ENCODE results near the gene RET.

RET gene

GRCh38 chr10:43084812-43085211, 7.9 kb downstream of the RET start:
- ChIA-PET POLR2A (no interaction called here), CTCF (no interaction called here)
- no peaks in the 10 kb centered on the region for H3K4me1 ChIP-seq (ENCODE audit: control insufficient read depth, insufficient read depth, low read length)
- no peaks in the 10 kb centered on the region for H3K36me3 ChIP-seq (ENCODE audit: control insufficient read depth in 2 of 2, insufficient read depth in 1 of 2, low read length in 2 of 2)
- no peak for TF ChIP-seq ZNF433 (tag by site-specific recombination; IDR thresholded peaks at IDR 0.05; ENCODE audit: low read depth)
- TF ChIP-seq FEZF1 (tag by site-specific recombination; IDR thresholded peaks at IDR 0.05) = no peak
- TF ChIP-seq ZNF211 (tag by site-specific recombination; IDR thresholded peaks at IDR 0.05; ENCODE audit: low read depth) = no peak
- no peak for TF ChIP-seq ZNF518A (tag by site-specific recombination; conservative IDR thresholded peaks at IDR 0.05; ENCODE audit: low read depth)
- no peak for TF ChIP-seq ZSCAN16 (tag by site-specific recombination; IDR thresholded peaks at IDR 0.05)
- no peak for TF ChIP-seq SETDB1 (IDR thresholded peaks at IDR 0.05; ENCODE audit: insufficient read length, low read length)
- TF ChIP-seq HOXA7 (CRISPR knock-in tag; IDR thresholded peaks at IDR 0.05; ENCODE audit: borderline replicate concordance) = no peak
- no peaks in the 10 kb centered on the region for H3K9me3 ChIP-seq (ENCODE audit: control insufficient read depth, insufficient read depth, low read depth, low read length)
- H3K27ac ChIP-seq (ENCODE audit: extremely low read depth, low read depth, low read length) = no peak overlapping the region
- H3K4me3 ChIP-seq (ENCODE audit: low read depth, low read length) = no peak overlapping the region

- Histone ChIP-seq H3K36me3 (ENCODE audit: control insufficient read depth in 2 of 2, insufficient read depth in 1 of 2, low read length in 2 of 2) (no peaks in the 10 kb centered on the region), H3K4me3 (ENCODE audit: low read depth, low read length) (no peak overlapping the region), H3K27ac (ENCODE audit: extremely low read depth, low read depth, low read length) (no peak overlapping the region), H3K4me1 (ENCODE audit: control insufficient read depth, insufficient read depth, low read length) (no peaks in the 10 kb centered on the region), H3K9me3 (ENCODE audit: control insufficient read depth, insufficient read depth, low read depth, low read length) (no peaks in the 10 kb centered on the region)
- no peak for TF ChIP-seq ZNF645 (tag by site-specific recombination; IDR thresholded peaks at IDR 0.05)
- TF ChIP-seq ZNF785 (tag by site-specific recombination; IDR thresholded peaks at IDR 0.05) = no peak
- TF ChIP-seq ZNF133 (tag by site-specific recombination; IDR thresholded peaks at IDR 0.05) = no peak
- TF ChIP-seq REST (tag by site-specific recombination; IDR thresholded peaks at IDR 0.05) = no peak
- TF ChIP-seq ZNF211 (tag by site-specific recombination; IDR thresholded peaks at IDR 0.05; ENCODE audit: low read depth) = no peak
- TF ChIP-seq AEBP2 (tag by site-specific recombination; IDR thresholded peaks at IDR 0.05; ENCODE audit: borderline replicate concordance) = no peak
- no peak for TF ChIP-seq ZNF518A (tag by site-specific recombination; conservative IDR thresholded peaks at IDR 0.05; ENCODE audit: low read depth)
- no peak for TF ChIP-seq ZNF184 (tag by site-specific recombination; IDR thresholded peaks at IDR 0.05)
- no peak for TF ChIP-seq ZNF624 (tag by site-specific recombination; IDR thresholded peaks at IDR 0.05)
- no peak for TF ChIP-seq ZNF776 (tag by site-specific recombination; IDR thresholded peaks at IDR 0.05; ENCODE audit: borderline replicate concordance)
- TF ChIP-seq ZNF140 (tag by site-specific recombination; IDR thresholded peaks at IDR 0.05) = no peak
- TF ChIP-seq ZNF335 (tag by site-specific recombination; conservative IDR thresholded peaks at IDR 0.05) = no peak
- no peak for TF ChIP-seq ZNF561 (tag by site-specific recombination; IDR thresholded peaks at IDR 0.05; ENCODE audit: borderline replicate concordance)
- ChIA-PET POLR2A (no interaction called here), CTCF (no interaction called here)
Measured at GRCh38 chr10:43086321-43086942, 9.6 kb downstream of the RET start.

Data from HEK293 (cell line).